GM06990 (cell line): ENCODE measurements around the gene KNTC1.

ENCODE experiments used
- DNase-seq: peaks from one replicate; pipeline ENCODE4 v3.0.0-alpha.2; 2011; ENCODE audit not compliant: insufficient read length; ENCODE audit errors: extremely low read depth
- H3K27me3 ChIP-seq: replicated peaks from 2 replicates; pipeline ENCODE4 v1.6.0; 2011; ENCODE audit warnings: low read length; ENCODE audit not compliant: control insufficient read depth, insufficient read depth
- H3K36me3 ChIP-seq: 2 replicates; pipeline ENCODE4 v1.5.1; 2011; ENCODE audit warnings: low read length; ENCODE audit not compliant: control insufficient read depth, insufficient read depth
- H3K4me3 ChIP-seq: replicated peaks from 2 replicates; pipeline ENCODE4 v1.5.1; 2011; ENCODE audit warnings: low read depth, mild to moderate bottlenecking, control low read depth, low read length
- TF ChIP-seq, protein P1 (sequence below): IDR thresholded peaks from 2 replicates; pipeline ENCODE4 v1.5.1; 2011; ENCODE audit warnings: low read length, control low read depth, mild to moderate bottlenecking, inconsistent platforms; ENCODE audit not compliant: insufficient read depth, poor library complexity, severe bottlenecking

KNTC1 gene

GRCh38 chr12:122517877-122518276, 9.2 kb upstream of the KNTC1 start:
- DNase-seq, result no peak
- Histone ChIP-seq H3K36me3 (peaks cover 28% of the 10 kb centered on the region), H3K4me3 (no peak overlapping the region), H3K27me3 (no peaks in the 10 kb centered on the region)
- TF ChIP-seq, protein P1, sequence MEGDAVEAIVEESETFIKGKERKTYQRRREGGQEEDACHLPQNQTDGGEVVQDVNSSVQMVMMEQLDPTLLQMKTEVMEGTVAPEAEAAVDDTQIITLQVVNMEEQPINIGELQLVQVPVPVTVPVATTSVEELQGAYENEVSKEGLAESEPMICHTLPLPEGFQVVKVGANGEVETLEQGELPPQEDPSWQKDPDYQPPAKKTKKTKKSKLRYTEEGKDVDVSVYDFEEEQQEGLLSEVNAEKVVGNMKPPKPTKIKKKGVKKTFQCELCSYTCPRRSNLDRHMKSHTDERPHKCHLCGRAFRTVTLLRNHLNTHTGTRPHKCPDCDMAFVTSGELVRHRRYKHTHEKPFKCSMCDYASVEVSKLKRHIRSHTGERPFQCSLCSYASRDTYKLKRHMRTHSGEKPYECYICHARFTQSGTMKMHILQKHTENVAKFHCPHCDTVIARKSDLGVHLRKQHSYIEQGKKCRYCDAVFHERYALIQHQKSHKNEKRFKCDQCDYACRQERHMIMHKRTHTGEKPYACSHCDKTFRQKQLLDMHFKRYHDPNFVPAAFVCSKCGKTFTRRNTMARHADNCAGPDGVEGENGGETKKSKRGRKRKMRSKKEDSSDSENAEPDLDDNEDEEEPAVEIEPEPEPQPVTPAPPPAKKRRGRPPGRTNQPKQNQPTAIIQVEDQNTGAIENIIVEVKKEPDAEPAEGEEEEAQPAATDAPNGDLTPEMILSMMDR, result no peak

DNA sequence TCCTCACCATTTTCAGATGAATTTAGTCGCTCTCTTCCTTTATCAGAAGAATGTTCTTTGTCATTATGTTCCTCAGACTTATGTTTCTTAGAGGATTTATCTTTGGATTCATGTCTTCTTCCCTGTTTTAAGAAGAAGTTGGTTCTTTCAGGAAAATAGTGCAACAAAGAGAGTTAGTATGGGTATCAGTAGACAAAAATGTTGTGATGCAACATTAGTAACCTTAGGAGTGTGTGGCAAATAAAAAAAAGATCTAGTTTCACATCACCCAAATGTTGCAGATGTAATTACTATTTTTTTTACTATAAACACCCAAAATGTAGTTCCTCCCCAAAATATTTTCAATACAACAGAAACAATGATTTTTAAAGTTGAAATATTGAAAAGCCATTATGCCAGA, 8.1 kb upstream of the KNTC1 start:
- no peak for DNase-seq
- Histone ChIP-seq H3K27me3 (no peaks in the 10 kb centered on the region), H3K4me3 (no peak overlapping the region), H3K36me3 (peaks cover 25% of the 10 kb centered on the region)
- TF ChIP-seq, protein P1, result no peak

- no peak for DNase-seq
- Histone ChIP-seq H3K36me3 (peaks cover 25% of the 10 kb centered on the region), H3K27me3 (no peaks in the 10 kb centered on the region), H3K4me3 (no peak overlapping the region)
- TF ChIP-seq, protein P1, result no peak
Observed at GRCh38 chr12:122519418-122519817, 7.6 kb upstream of the KNTC1 start.

DNA sequence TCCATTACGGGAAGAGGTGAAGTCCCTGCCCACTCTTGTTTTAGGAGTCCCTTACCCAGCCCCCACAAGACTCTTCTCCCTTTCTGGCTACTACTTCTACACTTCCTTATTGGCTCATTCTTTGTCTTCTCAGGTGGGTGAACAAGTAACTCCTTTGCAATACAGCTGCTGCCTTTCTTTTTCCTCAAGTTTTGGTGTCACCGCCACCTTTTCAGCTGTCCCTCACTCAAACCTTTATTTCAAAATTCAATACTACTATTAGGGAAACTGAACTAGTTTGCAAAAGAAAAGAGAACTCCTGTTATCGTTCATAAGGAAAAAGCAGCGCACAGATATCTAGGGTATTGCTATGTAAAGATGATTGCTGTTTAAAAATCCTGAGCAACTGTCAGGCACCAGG, 6.4 kb upstream of the KNTC1 start:
- TF ChIP-seq, protein P1, result no peak
- Histone ChIP-seq H3K36me3 (peaks cover 25% of the 10 kb centered on the region), H3K4me3 (no peak overlapping the region), H3K27me3 (no peaks in the 10 kb centered on the region)
- DNase-seq, result no peak

- Histone ChIP-seq H3K4me3 (peak overlapping the region; percentile 75), H3K36me3 (peaks cover 13% of the 10 kb centered on the region), H3K27me3 (no peaks in the 10 kb centered on the region)
- DNase-seq, result no peak
- TF ChIP-seq, protein P1, result no peak
Observed at GRCh38 chr12:122523280-122523679, 3.8 kb upstream of the KNTC1 start.

DNA sequence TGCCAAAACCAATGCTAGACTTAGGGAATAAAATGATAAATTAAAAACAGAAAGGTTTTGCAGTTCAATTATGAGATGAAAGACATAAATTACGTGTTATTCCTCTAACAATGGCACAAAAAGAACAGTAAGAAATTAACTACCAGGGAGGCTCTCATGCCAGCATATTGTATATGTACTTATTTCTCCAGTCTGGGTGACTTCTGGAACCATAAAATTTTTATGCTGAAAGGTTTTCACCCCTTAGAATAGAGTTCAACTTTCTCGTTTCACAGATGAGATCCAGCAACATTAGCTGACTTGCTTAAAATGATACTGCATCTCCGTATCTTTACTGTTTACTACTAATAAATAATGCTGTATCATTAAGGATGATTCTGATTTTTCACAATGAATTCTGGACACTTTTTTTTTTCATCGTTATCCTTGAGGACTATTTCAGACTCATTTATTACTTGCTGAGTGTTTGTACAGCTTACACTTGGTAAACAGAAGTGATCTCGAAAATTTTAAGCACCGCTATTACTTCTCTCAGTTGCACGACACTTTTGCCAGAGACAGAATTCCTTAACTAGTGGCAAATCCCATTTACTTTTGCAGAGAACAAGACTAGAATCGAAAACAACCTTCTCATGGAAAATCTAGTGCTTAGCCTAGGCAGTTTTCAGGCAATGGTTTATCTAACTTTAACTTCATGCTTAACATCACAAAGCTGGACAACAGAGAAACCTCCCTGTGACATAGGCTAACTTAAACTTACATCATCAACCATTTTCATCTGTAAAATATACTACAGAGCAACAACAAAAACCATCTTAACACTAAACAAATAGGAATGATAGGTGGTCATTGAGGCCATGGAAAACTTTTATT, 3.0 kb upstream of the KNTC1 start:
- Histone ChIP-seq H3K27me3 (no peaks in the 10 kb centered on the region), H3K4me3 (peak overlapping the region; percentile 75), H3K36me3 (peaks cover 8% of the 10 kb centered on the region; the same call in 1 of the 2 replicates)
- TF ChIP-seq, protein P1, result no peak
- DNase-seq, result no peak
